ENCODE results near the gene XG.
"Not testable (repeated sequence)": the region's sequence is repeated elsewhere in the genome, so short reads cannot be mapped to it uniquely, and the experiment has no call there.

XG gene

DNA sequence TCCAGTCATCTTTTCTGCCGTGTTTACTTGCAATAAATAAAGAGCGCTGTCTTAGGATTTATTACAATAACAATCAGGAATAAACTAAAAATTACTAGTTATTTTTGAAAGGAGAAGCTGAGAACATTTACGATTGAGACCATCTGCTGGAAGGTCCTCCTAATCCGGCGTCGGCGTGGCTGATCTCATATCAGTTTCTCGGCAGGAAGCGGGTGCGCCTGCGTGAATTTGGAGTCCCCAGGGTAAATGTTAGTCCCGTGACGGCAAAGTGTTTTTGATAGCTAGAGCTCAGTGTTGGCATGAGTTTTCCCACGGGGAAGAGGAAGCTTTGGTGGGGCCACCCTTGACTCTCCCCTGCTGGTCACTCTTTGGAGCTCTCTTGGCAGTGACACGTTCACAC lies 45.0 kb downstream of the XG start:
- not testable (repeated sequence) for ATAC-seq (replicated peaks); H3K9me3 Mint-ChIP-seq; H3K4me3 Mint-ChIP-seq; H3K27ac Mint-ChIP-seq; H3K4me1 Mint-ChIP-seq (ENCODE audit: low read depth in 2 of 2); DNase-seq; H3K36me3 Mint-ChIP-seq (ENCODE audit: insufficient read depth)
- peaks cover 0 to 12% of the 10 kb centered on the region in 2 donors for H3K27me3 Mint-ChIP-seq

- DNase-seq (no peak), ATAC-seq (replicated peaks) (no peak)
- no peak overlapping the region for H3K27ac Mint-ChIP-seq
- H3K27me3 Mint-ChIP-seq, result no peaks in the 10 kb centered on the region
- no peaks in the 10 kb centered on the region for H3K4me1 Mint-ChIP-seq (ENCODE audit: low read depth in 2 of 2)
- H3K36me3 Mint-ChIP-seq (ENCODE audit: insufficient read depth), result no peaks in the 10 kb centered on the region
- H3K9me3 Mint-ChIP-seq, result no peaks in the 10 kb centered on the region
- H3K4me3 Mint-ChIP-seq, result no peak overlapping the region
Observed at GRCh38 chrX:2799369-2799768, 47.5 kb downstream of the XG start.

DNA sequence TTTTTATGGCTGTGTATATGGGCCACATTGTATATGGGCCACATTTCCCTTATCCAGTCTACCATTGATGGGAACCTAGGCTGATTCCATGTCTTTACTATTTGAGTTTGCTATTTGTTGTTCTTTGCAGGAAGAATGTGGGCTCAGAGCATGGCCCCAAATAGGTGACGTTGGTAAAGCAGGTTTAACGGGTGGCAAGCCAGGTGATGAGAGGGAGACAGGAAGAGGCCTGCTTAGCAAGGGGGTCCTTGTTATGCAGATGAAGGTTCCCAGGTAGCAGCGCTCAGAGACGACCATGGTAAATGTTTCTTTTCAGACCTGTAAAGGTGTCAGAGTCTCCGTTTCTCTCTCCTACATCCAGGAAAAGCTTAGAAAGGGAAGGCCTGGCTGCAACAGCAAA lies 48.1 kb downstream of the XG start:
- not testable (repeated sequence) for H3K27me3 Mint-ChIP-seq; H3K4me3 Mint-ChIP-seq; H3K4me1 Mint-ChIP-seq (ENCODE audit: low read depth in 2 of 2); H3K36me3 Mint-ChIP-seq (ENCODE audit: insufficient read depth); H3K9me3 Mint-ChIP-seq; DNase-seq; H3K27ac Mint-ChIP-seq; ATAC-seq (replicated peaks)

- H3K9me3 Mint-ChIP-seq, result no peaks in the 10 kb centered on the region
- ATAC-seq (replicated peaks) (no peak), DNase-seq (no peak)
- no peaks in the 10 kb centered on the region for H3K4me1 Mint-ChIP-seq (ENCODE audit: low read depth in 2 of 2)
- no peak overlapping the region for H3K4me3 Mint-ChIP-seq
- no peaks in the 10 kb centered on the region for H3K27me3 Mint-ChIP-seq
- H3K36me3 Mint-ChIP-seq (ENCODE audit: insufficient read depth), result no peaks in the 10 kb centered on the region
- no peak overlapping the region for H3K27ac Mint-ChIP-seq
Observed at GRCh38 chrX:2801223-2801622, 49.4 kb downstream of the XG start.

DNA sequence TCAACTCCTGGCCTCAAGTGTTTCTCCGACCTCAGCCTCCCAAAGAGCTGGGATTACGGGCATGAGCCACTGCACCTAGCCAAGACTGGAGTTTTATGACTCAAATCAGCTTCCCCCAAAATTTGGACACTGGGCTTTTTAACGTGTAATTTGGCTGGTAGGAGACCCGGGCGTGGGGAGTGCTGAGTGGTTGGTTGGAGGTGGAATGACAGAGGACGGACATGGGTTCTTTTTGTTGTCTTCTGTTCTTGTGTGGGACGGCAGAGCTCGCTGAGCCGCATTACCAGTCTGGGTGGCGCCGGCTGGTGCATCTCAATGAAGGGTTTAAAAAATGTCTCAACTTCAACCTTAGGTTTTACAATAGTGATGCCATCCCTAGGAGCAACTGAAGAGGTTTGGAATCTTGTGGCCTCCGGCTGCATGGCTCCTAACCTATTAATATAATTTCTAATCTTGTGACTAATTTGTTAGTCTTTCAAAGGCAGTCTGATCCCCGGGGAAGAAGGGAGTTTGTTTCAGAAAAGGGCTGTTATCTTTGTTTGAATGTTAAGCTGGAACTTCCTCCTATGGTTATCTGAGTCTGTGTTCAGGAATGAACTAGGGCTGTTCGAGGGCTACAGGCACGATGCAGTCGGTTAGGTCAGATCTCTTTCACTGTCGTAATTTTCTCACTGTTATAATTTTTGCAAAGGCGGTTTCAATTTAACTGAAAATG lies 50.7 kb downstream of the XG start:
- not testable (repeated sequence) for H3K36me3 Mint-ChIP-seq (ENCODE audit: insufficient read depth); DNase-seq; H3K9me3 Mint-ChIP-seq; H3K4me1 Mint-ChIP-seq (ENCODE audit: low read depth in 2 of 2); H3K27me3 Mint-ChIP-seq; ATAC-seq (replicated peaks); H3K27ac Mint-ChIP-seq; H3K4me3 Mint-ChIP-seq

DNA sequence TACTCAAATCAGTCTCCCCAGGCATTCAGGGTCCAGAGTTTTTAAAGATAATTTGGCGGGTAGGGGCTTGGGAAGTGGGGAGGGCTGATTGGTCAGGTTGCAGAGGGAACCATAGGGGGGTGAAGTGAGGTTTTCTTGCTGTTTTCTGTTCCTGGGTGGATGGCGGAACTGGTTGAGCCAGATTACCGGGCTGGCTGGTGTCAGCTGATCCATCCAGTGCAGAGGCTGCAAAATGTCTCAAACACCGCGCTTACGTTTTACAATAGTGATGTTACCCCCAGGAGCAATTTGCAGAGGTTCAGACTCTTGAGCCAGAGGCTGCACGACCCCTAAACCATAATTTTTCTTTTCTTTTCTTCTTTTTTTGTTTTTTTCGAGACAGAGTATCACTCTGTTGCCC lies 51.6 kb downstream of the XG start:
- DNase-seq; ATAC-seq (replicated peaks); H3K36me3 Mint-ChIP-seq (ENCODE audit: insufficient read depth); H3K27me3 Mint-ChIP-seq; H3K4me1 Mint-ChIP-seq (ENCODE audit: low read depth in 2 of 2); H3K9me3 Mint-ChIP-seq; H3K4me3 Mint-ChIP-seq; H3K27ac Mint-ChIP-seq: not testable (repeated sequence)

- H3K27me3 Mint-ChIP-seq; H3K27ac Mint-ChIP-seq; H3K9me3 Mint-ChIP-seq; H3K4me1 Mint-ChIP-seq (ENCODE audit: low read depth in 2 of 2); DNase-seq; H3K4me3 Mint-ChIP-seq; ATAC-seq (replicated peaks); H3K36me3 Mint-ChIP-seq (ENCODE audit: insufficient read depth): not testable (repeated sequence)
Observed at GRCh38 chrX:2804106-2804843, 52.4 kb downstream of the XG start.

DNA sequence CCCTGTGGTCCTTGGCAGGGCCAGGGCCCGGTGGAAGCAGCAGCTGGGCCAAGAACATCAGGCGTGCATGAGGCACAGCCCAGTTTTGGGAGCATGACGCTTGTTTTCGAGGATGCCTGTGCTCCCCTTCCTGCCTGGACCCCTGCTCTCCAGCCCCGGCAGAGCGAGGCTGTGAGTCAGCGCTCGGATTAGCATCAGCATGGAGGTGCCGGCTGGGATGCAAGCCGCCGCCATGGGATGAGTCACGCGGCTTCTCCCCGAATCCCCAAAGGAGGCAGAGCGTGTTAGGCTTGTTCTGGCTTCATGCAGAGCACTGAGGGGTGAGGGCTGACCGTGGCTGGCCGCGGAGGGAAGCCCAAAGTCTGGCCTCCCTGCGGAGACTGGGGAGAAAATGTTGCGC lies 53.0 kb downstream of the XG start:
- not testable (repeated sequence) for H3K9me3 Mint-ChIP-seq; H3K4me3 Mint-ChIP-seq; ATAC-seq (replicated peaks); H3K27me3 Mint-ChIP-seq; DNase-seq; H3K27ac Mint-ChIP-seq; H3K36me3 Mint-ChIP-seq (ENCODE audit: insufficient read depth); H3K4me1 Mint-ChIP-seq (ENCODE audit: low read depth in 2 of 2)

GRCh38 chrX:2811271-2811670 lies 59.4 kb downstream of the XG start:
- Mint-ChIP-seq H3K9me3 (no peaks in the 10 kb centered on the region), H3K27me3 (peaks cover 9 to 21% of the 10 kb centered on the region in 2 donors), H3K27ac (no peak overlapping the region), H3K4me3 (no peak overlapping the region), H3K4me1 (ENCODE audit: low read depth in 2 of 2) (no peaks in the 10 kb centered on the region), H3K36me3 (ENCODE audit: insufficient read depth) (no peaks in the 10 kb centered on the region)
- ATAC-seq (replicated peaks) (no peak), DNase-seq (no peak)

DNA sequence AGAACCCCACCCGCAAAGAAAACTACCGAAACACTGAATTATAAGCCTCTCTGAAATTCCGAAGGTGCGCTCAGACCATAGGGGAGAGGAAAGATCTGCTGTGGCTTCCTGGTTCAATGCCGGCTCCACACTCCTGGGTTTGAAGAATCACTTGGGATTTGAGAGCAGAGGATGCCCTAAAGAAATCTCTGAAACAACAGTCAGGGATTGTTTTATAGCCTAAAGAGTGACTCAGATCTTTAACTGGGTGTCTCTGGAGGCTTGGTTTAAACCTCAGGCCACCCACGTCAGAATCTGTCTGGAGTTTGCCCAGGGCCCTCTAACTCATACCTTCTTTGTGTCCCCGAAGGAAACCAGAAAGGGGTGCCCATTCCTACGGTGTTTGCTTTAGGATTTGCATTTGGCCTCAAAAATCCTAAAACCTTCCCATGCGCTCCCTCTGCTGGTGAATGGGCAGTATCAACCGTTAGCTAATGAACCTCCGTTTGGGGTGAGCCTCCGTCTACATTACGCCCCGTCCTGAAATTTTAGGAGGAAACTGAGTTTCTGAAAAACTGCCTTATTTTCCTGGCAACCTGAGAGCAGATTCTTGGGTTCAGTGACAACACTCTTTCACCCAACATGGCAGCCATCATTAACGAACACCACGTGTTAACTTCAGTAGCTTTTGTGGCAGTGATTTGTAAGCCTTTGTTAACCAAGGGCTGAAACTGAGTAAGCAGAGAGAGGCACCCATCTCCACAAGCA lies 60.5 kb downstream of the XG start:
- ATAC-seq (replicated peaks) (peak; percentile 27), DNase-seq (peak; percentile 10 to 27 (median 24))
- not testable (repeated sequence) for H3K27ac Mint-ChIP-seq; H3K4me3 Mint-ChIP-seq; H3K36me3 Mint-ChIP-seq (ENCODE audit: insufficient read depth); H3K4me1 Mint-ChIP-seq (ENCODE audit: low read depth in 2 of 2); H3K9me3 Mint-ChIP-seq
- peaks cover 9 to 21% of the 10 kb centered on the region in 2 donors for H3K27me3 Mint-ChIP-seq

- H3K4me3 Mint-ChIP-seq, result no peak overlapping the region
Observed at GRCh38 chrX:2817036-2817435, 65.2 kb downstream of the XG start.

DNA sequence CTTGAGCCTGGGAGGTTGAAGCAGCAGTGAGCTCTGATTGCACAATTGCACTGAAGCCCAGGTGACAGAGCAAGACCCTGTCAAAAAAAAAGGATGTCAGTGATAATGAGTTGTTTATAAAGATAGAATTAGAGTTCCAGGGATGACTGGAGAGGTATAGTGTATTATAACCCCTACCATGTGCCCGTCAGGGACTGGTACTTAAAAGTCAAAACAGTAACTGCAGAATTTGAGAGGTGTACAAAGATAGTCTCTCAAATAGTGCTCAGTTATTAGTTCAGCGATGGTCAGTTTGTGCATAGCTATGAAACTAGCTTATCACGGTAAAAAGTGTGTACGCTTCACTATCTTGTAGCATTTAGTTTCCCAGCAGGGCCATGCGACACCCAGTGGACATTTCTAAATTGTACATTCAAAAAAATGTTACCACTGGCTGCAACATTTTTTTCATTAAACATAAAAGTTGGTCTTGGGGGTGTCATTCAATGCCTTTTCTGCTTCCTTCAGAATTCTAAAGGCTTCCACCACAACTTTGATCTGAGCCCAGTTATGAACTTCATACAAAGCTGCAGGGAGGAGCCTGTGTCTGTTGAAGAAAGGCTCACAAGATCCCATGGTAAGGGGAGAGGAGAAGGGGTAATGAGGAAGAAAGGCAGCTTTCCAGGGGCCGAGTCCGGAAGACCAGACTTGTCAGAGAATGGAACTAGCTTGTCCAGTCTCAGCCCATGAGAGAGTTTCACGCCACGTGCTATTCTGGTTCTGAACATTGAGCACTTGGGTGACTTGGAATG lies 67.7 kb downstream of the XG start:
- Mint-ChIP-seq H3K36me3 (ENCODE audit: insufficient read depth) (no peaks in the 10 kb centered on the region), H3K27ac (no peak overlapping the region), H3K9me3 (no peaks in the 10 kb centered on the region), H3K4me3 (no peak overlapping the region), H3K27me3 (peaks cover 6 to 13% of the 10 kb centered on the region in 2 donors), H3K4me1 (ENCODE audit: low read depth in 2 of 2) (peaks cover 5 to 6% of the 10 kb centered on the region in 2 donors)
- DNase-seq (no peak), ATAC-seq (replicated peaks) (no peak)

More at GRCh38 chrX:2817036-2817435, 65.2 kb downstream of the XG start:
- DNase-seq (no peak), ATAC-seq (replicated peaks) (no peak)
- Mint-ChIP-seq H3K4me1 (ENCODE audit: low read depth in 2 of 2) (peaks cover 5 to 6% of the 10 kb centered on the region in 2 donors), H3K9me3 (no peaks in the 10 kb centered on the region), H3K36me3 (ENCODE audit: insufficient read depth) (no peaks in the 10 kb centered on the region), H3K27me3 (peaks cover 6 to 12% of the 10 kb centered on the region in 2 donors), H3K27ac (no peak overlapping the region)

DNA sequence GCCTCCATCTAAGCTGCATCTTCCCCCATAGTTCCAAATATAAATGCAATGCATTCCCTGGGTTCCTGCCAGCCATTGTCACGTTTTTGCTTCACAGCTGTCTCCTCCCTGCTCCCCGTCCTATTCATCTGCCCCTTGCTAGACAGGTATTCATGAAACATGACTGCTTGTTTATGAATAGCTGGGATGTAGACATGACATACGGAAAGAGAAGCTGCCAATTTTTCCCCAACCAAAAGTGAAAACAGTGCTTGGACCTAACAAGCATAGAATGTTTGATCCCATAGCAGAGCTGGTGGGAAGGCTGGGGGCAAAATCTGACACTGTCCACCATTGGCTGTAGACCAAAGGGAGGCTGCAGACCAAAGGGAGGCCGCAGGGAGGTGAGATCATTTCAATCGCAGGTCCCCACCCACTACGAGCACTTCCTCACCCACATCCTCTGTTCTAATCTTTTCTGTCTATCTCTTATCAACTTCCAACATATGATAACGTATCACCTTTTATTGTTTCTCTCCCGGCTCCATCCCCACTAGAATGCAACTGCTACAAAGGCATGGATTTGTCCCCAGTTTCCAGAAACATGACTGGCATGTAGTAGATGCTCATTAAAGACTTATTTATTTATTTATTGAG lies 68.4 kb downstream of the XG start:
- Mint-ChIP-seq H3K27ac (no peak overlapping the region), H3K4me3 (no peak overlapping the region), H3K9me3 (no peaks in the 10 kb centered on the region), H3K36me3 (ENCODE audit: insufficient read depth) (no peaks in the 10 kb centered on the region), H3K4me1 (ENCODE audit: low read depth in 2 of 2) (peaks cover 5 to 6% of the 10 kb centered on the region in 2 donors), H3K27me3 (peaks cover 0 to 13% of the 10 kb centered on the region in 2 donors)
- no peak for DNase-seq
- no peak for ATAC-seq (replicated peaks)

All from effector memory CD8-positive, alpha-beta T cell (primary cell).